ENCODE data around the gene OSBPL10. TPM values are rescaled to one million over a fixed set of nuclear protein-coding genes. Genes with fewer than 3 reads are reported as not detected.
A peak's percentile ranks its signal among the peaks of the same experiment; 100 is the strongest.
"Not testable (repeated sequence)": the region's sequence is repeated elsewhere in the genome, so short reads cannot be mapped to it uniquely, and the experiment has no call there.

OSBPL10 gene
- total RNA-seq, 1 donor from 2014 or later, result 80.4 TPM

GRCh38 chr3:31714495-31715280 lies 266.4 kb downstream of the OSBPL10 start:
- no peak for DNase-seq (ENCODE audit: extremely low read depth, low read depth, low spot score)

- no peak for DNase-seq (ENCODE audit: extremely low read depth, low read depth, low spot score)
These were observed 267.2 kb downstream of the OSBPL10 start for GRCh38 chr3:31713816-31714215.

GRCh38 chr3:31710123-31710803 lies 270.8 kb downstream of the OSBPL10 start:
- no peak for DNase-seq (ENCODE audit: extremely low read depth, low read depth, low spot score)

GRCh38 chr3:31709526-31709925 lies 271.5 kb downstream of the OSBPL10 start:
- DNase-seq (ENCODE audit: extremely low read depth, low read depth, low spot score), result no peak

DNA sequence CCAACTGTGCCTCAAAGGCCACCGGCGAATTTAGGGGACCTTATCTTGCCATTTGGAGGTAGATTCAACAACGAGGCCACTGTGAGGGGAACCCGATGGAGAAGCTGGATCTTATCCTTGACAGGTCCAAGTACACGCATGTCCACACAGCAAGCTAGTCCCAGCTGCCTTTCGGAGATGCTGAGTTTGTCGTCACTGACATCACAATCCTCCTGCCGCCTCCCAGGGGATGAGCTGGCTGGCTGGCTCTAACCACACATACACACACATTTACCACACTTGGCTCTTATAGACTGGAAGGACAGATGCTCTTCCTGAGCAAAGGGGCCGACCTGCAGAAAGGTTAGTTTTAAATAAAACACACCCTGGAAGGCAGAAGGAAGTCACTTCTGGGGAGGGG lies 272.1 kb downstream of the OSBPL10 start:
- no peak for DNase-seq (ENCODE audit: extremely low read depth, low read depth, low spot score)

- DNase-seq (ENCODE audit: extremely low read depth, low read depth, low spot score), result no peak
These were observed 273.8 kb downstream of the OSBPL10 start for GRCh38 chr3:31707286-31707685.

DNA sequence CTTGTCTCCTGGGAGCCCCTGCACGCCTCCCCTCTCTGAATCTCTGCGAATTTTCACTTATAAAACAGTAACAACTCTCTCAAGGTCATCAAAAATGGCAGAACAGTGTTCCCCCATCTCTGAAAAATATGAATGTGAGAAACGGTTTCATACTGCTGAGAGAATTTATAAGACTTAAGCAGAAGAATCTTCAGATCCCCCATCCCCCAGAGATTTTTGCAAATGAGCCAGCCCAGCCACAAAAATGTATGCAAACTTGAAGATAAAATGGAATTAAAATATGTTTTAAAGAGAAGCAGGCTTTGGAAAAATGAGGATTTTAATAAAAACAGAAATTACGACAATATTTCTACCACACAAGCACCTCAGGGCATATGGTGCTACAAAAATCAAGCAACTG lies 275.3 kb downstream of the OSBPL10 start:
- no peak for DNase-seq (ENCODE audit: extremely low read depth, low read depth, low spot score)

DNA sequence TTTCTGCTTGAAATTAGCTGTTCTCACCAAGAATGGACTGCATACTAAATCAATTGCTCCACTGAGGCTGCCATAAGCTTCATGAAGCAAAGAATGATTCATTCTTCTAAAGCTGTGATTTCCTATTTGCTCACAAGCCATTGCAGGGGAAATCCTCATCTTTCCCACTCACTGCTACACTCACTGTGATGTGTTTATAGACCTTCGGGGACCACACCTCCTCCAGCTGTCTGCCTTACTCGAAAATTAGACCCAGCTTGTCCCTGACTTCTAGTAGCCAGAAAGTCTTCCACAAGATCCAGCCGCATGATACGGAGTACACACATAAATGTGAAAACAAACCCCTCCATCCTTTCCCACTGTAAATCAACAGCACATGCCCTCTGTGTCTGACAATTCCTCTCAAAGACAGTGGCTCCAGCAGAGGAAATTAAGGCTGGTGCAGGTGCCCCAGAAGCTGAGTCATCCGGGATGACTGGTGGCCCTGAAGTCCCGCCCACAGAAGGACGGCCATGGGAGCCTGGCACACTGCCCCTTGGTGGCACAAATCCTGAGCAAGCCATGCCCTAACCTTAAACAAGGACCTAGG lies 276.4 kb downstream of the OSBPL10 start:
- DNase-seq (ENCODE audit: extremely low read depth, low read depth, low spot score), result peak; percentile 25

- no peak for DNase-seq (ENCODE audit: extremely low read depth, low read depth, low spot score)
These were observed 276.9 kb downstream of the OSBPL10 start for GRCh38 chr3:31704156-31704555.

DNA sequence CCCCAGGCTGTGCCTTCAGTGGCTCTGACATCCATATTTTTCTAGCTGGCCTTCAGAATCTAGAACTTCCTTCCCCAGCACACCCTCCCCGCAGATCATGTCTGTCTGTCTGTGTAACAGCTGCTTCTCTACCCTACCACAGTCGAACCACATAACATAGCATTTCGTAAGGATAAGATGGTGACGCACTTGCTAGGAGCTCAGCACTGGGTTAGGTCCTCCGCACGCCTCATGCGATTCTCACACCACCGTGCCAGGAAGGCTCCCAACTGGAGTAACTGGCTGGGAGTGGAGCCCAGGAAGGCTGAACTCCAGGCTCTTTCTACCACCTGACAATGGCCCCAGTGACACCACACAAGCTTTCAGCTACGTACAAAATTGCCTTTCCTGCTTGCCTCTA lies 279.8 kb downstream of the OSBPL10 start:
- no peak for DNase-seq (ENCODE audit: extremely low read depth, low read depth, low spot score)

DNA sequence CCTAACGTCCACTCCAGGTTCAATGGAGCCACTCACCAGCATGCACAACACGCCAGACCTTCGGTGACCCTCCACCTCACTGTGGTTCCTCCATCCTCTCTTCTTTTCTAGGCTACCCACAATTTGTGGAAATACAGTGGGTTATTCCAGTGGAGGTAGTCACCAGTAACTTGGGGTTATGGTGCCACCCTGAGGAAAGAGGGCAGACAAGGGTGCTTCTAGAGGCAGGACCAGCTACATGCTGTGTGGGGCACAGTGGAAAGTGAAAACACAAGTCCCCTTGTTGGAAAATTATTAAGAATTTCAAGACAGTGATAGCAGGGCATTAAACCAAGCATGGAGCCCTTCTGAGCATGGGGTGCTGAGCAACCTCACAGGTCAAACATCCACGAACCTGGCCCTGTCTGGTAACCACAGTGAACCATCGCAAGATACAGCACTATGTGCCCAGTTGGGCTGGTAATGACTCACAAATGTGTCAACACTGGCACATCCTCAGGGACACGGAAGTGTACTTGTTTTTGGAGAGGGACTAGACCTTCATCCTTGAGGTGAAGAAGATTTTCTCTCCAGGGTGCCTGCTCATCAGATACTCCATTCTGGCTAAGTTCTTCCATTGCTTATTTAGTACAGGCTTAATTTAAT lies 281.6 kb downstream of the OSBPL10 start:
- DNase-seq (ENCODE audit: extremely low read depth, low read depth, low spot score), result no peak

DNA sequence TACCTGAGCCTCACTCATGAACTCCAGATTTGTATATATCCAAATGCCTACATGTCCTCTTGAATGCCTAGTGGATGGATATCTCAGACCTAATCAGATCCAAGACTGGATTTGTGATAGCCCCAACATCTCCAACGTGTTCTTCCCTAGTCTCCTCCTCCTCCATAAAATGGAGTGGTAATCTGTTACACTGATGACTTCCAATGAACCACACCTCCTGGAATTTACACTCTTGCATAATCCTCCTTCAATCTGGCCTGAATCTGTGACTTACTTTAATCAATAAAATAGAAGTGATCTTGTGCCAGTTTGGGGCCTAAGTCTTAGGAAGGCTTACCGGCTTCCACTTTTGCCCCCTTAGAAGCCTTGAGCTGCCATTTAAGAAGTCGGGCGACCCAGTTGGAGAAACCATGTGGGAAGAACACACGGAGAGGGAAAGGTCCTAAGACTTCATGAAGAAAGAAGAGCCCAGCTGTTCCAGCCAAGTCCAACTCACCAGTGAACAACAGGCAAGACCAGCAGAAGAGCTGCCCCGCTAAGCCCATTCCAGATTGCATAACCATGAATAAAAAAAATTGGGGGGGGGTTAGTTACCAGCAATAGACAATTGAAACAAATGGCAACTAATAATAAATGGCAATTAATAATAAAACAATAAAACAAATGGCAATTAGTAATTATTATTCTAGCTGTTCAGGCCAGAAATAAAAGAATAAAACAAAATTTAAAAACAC lies 284.1 kb downstream of the OSBPL10 start:
- DNase-seq (ENCODE audit: extremely low read depth, low read depth, low spot score), result no peak

GRCh38 chr3:31696009-31696297 lies 285.1 kb downstream of the OSBPL10 start:
- DNase-seq (ENCODE audit: extremely low read depth, low read depth, low spot score), result no peak

DNA sequence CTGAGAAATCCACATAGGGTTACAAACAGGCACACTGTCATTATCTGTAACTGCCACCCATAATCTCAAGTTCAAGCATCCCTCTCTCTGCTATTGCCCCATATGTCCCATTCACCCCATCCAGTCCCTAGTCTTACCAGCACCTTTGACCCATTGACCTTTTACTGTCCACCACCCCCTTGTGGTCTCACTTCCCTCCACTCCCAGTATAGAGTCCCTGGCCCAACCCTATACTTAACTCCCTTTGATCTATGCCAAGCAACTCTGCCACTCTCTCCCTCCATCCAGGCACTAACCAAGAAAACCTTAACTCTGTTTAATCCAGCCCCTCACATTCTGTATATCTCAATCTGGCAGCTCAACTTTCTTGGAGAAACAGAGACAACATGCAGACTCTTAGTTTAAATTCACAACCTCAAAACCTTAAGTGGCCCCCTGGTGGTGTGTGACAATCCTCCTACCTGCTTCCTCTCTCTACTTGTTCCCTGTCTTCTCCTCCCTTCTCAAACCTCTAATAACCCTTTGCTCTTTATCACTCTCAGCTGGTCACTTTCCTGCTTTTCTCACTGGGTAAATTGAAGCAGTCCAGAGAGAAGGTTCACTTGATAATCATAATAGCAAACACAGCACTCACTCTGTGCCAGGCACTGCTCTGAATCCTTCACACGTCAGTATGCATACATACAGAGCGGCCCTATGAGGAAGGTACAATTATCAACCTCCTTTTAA lies 285.6 kb downstream of the OSBPL10 start:
- no peak for DNase-seq (ENCODE audit: extremely low read depth, low read depth, low spot score)

DNA sequence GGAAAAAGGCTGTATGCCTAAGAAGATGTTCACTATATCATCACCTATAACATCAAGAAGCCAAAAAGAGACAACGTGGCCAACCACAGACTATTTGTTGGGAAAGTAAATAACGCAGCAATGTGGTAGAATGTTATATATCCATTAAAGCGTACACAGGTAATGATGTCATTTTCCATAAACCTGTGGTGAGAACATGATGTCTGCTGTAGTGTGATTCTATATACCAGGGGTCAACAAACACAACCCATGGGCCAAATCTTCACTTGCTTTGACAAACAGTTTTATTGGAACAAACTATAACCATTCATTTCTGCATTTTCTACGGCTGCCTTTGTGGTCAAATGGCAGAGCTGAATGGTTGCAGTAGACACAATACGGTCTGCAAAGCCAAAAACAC lies 287.7 kb downstream of the OSBPL10 start:
- no peak for DNase-seq (ENCODE audit: extremely low read depth, low read depth, low spot score)

- no peak for DNase-seq (ENCODE audit: extremely low read depth, low read depth, low spot score)
These were observed 288.3 kb downstream of the OSBPL10 start for GRCh38 chr3:31692751-31693150.

DNA sequence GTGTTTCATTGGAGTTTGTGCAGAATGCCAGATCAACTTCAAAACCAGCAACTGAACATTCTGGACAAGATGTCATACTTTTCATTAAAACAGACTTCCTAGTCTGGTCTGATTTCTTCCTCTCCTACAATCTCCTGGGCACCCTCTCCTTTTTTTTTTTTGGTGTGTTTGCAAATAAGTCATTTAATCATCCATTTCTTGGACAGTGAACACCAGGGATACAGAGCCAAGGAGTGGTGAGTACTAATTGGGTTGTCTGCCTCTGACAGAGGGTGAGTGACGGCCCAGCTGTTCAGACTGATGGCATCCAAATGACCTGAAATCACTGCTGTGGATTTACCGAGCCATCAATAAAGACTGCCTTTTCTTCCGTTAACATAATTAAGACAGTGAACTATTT lies 290.3 kb downstream of the OSBPL10 start:
- no peak for DNase-seq (ENCODE audit: extremely low read depth, low read depth, low spot score)

GRCh38 chr3:31689523-31689922 lies 291.5 kb downstream of the OSBPL10 start:
- not testable (repeated sequence) for DNase-seq (ENCODE audit: extremely low read depth, low read depth, low spot score)

DNA sequence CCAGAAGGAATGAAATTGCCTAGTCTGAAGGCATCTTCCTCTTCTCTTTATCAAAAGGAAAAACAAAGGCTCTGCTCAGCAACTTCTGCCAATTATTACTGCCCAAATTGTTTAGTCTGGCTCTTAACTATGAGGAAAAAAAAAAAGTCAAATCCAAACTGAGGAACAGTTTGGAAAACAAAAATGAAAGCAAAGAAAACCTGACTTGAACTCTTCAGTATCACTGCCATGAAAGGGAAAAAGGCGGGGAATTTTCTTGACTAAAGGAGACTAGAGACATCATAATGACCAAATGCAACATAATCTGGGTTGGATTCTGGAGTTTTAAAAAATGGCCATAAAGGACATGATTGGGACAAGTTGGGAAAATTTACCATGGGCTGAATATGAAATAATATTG lies 292.1 kb downstream of the OSBPL10 start:
- DNase-seq (ENCODE audit: extremely low read depth, low read depth, low spot score), result no peak

GRCh38 chr3:31687020-31687802 lies 293.9 kb downstream of the OSBPL10 start:
- DNase-seq (ENCODE audit: extremely low read depth, low read depth, low spot score), result no peak
